Subcutaneous abdominal adipose tissue (tissue), 5 donors: ENCODE results near the gene PPP6R3.
"Not testable (repeated sequence)": the region's sequence is repeated elsewhere in the genome, so short reads cannot be mapped to it uniquely, and the experiment has no call there.

Source experiments
- H3K27ac ChIP-seq: one replicate; pipeline ENCODE4 v1.7.0; 2013; ENCODE audit warnings: low read depth, mild to moderate bottlenecking, inconsistent platforms, low read length, moderate library complexity
- H3K27me3 ChIP-seq, 5 donors: one replicate each; pipeline ENCODE4 v1.7.0; 2013; ENCODE audit warnings: low read length in 5 of 5, inconsistent platforms in 1 of 5; ENCODE audit not compliant: control insufficient read depth in 5 of 5, insufficient read depth in 4 of 5
- H3K36me3 ChIP-seq, 5 donors: one replicate each; pipeline ENCODE4 v1.7.0; 2013; ENCODE audit warnings: low read length in 5 of 5; ENCODE audit not compliant: control insufficient read depth in 5 of 5, insufficient read depth in 5 of 5
- H3K4me1 ChIP-seq, 5 donors: one replicate each; pipeline ENCODE4 v1.7.0; 2013; ENCODE audit warnings: low read length in 5 of 5, mild to moderate bottlenecking in 3 of 5, moderate library complexity in 1 of 5; ENCODE audit not compliant: control insufficient read depth in 5 of 5, insufficient read depth in 5 of 5
- H3K4me3 ChIP-seq, 5 donors: one replicate each; pipeline ENCODE4 v1.7.0; 2013; ENCODE audit warnings: low read length in 5 of 5, low read depth in 1 of 5
- H3K9ac ChIP-seq, 5 donors: one replicate each; pipeline ENCODE4 v1.7.0; 2013; ENCODE audit warnings: low read length in 5 of 5, mild to moderate bottlenecking in 4 of 5, moderate library complexity in 3 of 5
- H3K9me3 ChIP-seq, 5 donors: one replicate each; pipeline ENCODE4 v1.7.0; 2013; ENCODE audit warnings: low read length in 5 of 5; ENCODE audit not compliant: control insufficient read depth in 5 of 5
- donor health status: healthy.
- donor health status: healthy.
- donor health status: healthy.
- donor health status: healthy.
- donor health status: healthy.

Gene PPP6R3

DNA sequence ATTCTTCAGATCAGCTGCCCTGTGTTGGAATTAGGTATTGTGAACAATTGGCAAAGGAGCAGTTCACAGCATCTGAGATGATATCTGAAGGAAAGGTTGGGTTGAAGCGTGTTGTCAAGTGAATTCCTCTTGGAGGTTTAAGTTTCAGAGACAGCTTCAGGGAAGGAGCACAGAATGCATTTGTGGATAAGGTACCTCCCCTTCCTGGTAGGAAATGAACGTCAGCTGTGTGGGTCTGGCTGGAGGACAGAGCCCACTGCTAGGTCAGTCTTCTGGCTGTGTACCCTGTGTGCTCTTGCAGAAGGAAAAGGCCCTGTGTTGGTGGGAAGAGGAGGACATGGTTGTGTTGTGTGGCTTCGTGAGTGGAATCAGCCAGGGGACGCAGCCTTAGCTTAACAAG is 135.7 kb downstream of the PPP6R3 start:
- Histone ChIP-seq H3K9me3 (no peaks in the 10 kb centered on the region), H3K9ac (no peak overlapping the region), H3K4me3 (no peak overlapping the region), H3K27me3 (no peaks in the 10 kb centered on the region), H3K27ac (no peak overlapping the region), H3K4me1 (no peaks in the 10 kb centered on the region), H3K36me3 (peaks cover 37 to 85% (median 80%) of the 10 kb centered on the region in 5 donors)

DNA sequence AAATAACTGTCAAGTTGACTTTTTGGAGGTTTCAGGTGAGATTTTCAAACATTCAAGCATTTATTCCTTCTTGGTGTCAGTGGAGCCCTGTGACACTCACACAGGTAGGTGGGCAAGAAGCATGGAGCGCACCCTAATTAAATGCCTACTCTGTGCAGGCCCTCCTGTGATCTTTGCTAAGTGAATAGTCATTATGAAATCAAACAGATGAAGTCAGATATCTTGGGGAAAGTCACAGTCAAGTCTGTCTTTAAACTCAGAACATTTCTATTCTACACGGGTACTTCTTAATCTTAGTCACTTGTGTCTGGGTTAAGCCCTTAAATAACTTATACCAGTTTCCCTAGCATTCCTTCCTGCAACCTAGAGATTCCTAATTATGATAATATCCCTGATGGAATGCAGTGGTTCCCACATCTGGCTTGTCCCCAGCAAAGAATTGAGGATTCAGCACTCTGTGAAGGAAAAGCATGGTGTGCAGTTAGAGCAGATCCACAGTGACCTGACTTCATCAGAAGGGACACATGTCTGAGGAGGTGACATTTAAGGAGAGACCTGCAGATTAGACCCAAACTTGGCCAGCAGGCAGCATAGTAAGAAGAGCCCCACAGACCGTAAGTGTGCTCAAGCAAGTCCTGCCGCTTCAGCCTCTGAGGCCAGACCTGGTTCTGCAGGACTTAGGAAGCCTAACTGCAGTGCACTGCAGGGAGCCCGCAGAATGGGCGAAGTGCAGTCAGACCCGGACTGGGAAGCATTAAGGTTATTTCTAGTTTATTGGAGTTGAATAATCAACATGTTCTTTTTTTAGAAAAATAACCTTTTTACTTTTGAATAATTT is 138.5 kb downstream of the PPP6R3 start:
- Histone ChIP-seq H3K9ac (no peak overlapping the region), H3K36me3 (peaks cover 36 to 85% (median 85%) of the 10 kb centered on the region in 5 donors)

DNA sequence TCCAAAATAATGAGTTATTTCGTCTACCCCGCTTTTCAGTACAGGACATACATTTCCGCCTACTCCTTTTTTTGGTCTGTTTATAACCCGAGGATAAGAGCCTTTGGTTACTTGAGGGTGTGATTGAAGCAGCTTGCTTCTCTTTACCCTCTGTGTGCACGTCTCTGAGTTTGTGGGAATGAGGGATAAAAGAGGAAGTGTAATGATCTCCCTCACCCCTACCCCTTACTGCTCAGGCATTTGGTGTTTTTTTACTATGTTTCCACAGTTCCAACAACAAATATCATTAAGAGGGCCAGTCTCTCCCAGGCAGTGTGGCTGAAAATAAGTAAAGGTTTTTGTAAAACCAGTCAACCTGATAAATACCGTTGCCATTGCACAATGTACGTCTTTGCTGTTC is 140.6 kb downstream of the PPP6R3 start:
- no peaks in the 10 kb centered on the region for H3K4me1 ChIP-seq
- H3K4me3 ChIP-seq = no peak overlapping the region
- peaks cover 42 to 98% (median 93%) of the 10 kb centered on the region in 5 donors for H3K36me3 ChIP-seq
- H3K9ac ChIP-seq = no peak overlapping the region
- H3K27me3 ChIP-seq = no peaks in the 10 kb centered on the region
- H3K9me3 ChIP-seq = no peaks in the 10 kb centered on the region
- no peak overlapping the region for H3K27ac ChIP-seq

More for the DNA sequence above, 138.5 kb downstream of the PPP6R3 start:
- Histone ChIP-seq H3K4me1 (no peaks in the 10 kb centered on the region), H3K27me3 (no peaks in the 10 kb centered on the region), H3K4me3 (no peak overlapping the region), H3K27ac (no peak overlapping the region), H3K9me3 (no peaks in the 10 kb centered on the region)

DNA sequence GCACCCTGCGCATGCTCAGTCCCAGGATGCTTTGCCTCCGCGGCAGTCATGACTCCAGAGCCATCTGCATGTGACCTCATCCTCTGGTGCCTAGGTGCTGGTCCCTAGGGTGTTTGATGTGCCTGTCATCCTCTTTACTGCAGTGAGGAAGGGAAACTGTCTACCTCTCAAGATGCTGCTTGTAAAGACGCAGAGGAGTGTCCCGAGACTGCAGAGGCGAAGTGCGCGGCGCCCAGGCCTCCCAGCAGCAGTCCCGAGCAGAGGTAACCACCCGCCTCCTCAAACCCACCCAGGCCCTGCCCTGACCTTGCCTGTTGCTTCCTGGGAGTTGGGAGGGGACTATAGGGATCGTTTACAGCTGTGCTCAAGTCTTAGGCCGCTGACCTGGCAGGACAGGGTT is 149.2 kb downstream of the PPP6R3 start:
- H3K36me3 ChIP-seq = peaks cover 38 to 92% (median 86%) of the 10 kb centered on the region in 5 donors
- no peaks in the 10 kb centered on the region for H3K27me3 ChIP-seq
- no peak overlapping the region for H3K4me3 ChIP-seq
- no peaks in the 10 kb centered on the region for H3K4me1 ChIP-seq
- no peaks in the 10 kb centered on the region for H3K9me3 ChIP-seq
- no peak overlapping the region for H3K27ac ChIP-seq
- no peak overlapping the region for H3K9ac ChIP-seq

DNA sequence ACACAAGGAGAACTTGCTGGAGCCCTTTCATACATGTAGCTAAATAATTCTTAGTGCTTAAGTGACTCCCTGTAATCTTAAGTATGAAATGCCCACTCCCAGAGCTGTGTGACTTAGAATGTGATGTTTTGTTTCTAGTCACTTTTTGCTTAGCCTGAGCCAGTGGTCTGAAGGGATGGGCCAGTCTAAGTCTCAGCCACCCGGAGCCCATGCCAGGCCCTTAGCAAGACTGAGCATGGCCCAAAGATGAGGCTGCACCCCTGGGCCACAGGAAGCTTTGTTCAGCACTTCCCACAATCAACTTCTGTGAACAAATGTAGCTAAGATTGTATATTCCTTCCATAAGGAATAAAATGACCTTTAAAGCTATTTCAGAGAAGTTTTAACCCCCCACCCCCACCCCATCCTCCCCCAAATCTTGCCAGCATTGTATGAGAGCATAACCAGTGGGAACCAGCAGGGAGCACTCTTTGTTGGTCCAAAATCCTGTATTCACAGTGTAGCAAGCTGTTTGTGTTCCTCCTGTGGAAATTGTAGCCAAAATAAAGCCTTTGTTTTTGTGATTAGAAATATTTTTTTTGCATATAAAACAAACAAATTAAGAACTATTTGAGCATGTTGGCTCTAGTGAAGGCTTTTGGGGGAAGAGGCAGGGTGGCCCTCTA is 150.0 kb downstream of the PPP6R3 start:
- Histone ChIP-seq H3K36me3 (peaks cover 34 to 92% (median 86%) of the 10 kb centered on the region in 5 donors), H3K4me1 (no peaks in the 10 kb centered on the region), H3K9ac (no peak overlapping the region), H3K9me3 (no peaks in the 10 kb centered on the region), H3K27me3 (no peaks in the 10 kb centered on the region), H3K4me3 (no peak overlapping the region), H3K27ac (no peak overlapping the region)

DNA sequence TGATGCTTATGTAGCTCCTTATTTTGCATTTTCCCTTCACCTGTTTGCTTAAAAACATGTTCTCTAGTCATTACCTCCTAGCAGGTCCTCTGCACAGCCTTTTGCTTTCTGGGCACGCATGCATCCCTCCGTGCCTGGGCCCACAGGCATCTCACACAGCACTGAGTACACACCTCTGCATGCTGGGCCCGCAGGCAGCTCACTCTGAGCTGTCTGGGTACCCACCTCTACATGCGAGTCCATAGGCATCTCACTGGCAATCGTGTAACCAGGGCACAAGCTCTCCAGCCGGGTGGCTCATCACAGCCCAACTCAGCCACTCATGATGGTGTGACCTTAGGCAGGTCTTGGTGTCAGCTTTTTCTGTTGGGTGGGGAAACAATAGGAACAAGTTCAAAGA is 155.1 kb downstream of the PPP6R3 start:
- H3K4me1 ChIP-seq = no peaks in the 10 kb centered on the region
- no peak overlapping the region for H3K27ac ChIP-seq
- no peak overlapping the region for H3K4me3 ChIP-seq
- peaks cover 12 to 55% (median 47%) of the 10 kb centered on the region in 5 donors for H3K36me3 ChIP-seq
- H3K9me3 ChIP-seq = peaks cover 0 to 3% (median 0%) of the 10 kb centered on the region in 5 donors
- no peaks in the 10 kb centered on the region for H3K27me3 ChIP-seq
- no peak overlapping the region for H3K9ac ChIP-seq

DNA sequence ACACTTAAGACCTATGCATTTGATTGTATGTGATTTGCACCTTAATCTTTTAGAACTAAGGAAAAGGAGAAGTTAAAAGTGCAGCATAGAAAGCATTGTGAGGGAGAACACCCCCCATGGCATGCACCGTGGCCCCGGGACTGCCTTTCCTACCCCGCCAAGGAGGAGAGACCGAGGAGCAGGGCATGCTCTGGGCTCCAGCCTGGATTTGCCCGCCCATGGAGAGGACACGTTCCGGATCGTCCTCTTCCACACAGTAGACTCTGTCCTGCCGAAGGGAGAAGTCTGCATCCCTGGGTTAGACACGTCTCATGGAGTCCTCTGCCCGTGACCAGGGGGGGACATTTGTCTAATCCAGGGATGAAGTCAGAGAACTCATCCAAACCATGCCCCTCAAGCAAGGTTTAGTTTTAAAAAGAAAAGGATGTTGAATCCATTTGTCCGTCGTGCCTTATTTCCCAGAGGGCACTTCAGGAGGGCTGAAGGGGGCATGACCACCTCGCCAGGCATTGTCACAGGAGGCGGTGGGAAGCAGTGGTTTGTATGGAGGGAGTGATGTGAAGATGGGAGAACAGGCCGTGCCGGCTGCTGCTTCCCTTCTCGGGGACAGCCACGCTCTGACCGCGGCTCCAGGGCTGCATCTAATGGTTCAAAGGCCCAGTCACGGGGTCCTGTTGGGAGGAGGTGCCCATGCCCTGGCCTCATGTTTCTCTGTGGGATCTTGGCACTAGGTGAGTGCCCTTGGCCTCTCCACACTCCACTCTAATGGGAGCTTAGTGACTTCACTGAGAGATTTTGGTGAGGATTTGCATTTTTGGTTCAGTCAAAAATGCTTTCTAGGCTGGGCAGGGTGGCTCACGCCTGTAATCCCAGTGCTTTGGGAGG is 157.6 kb downstream of the PPP6R3 start:
- Histone ChIP-seq H3K27me3 (no peaks in the 10 kb centered on the region), H3K4me3 (no peak overlapping the region), H3K9me3 (peaks cover 0 to 3% (median 0%) of the 10 kb centered on the region in 5 donors), H3K4me1 (no peaks in the 10 kb centered on the region), H3K36me3 (peaks cover 4 to 32% (median 23%) of the 10 kb centered on the region in 5 donors), H3K27ac (no peak overlapping the region), H3K9ac (no peak overlapping the region)

DNA sequence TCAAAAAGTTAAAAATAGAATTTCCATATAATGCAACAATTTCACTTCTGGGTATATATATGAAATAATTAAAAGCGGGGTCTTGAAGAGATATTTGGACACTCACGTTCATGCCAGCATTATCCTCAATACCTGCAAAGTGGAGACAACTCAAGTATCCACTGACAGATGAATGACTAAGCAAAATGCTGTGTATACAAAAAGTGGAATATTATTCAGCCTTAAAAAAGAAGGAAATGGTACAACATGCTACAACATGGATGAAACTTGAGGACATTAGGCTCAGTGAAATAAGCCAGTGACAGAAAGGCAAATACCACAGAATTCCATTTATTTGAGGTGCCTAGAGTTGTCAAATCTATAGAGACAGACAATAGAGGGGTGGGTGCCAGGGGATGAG is 161.3 kb downstream of the PPP6R3 start:
- H3K4me1 ChIP-seq = no peaks in the 10 kb centered on the region
- no peak overlapping the region for H3K27ac ChIP-seq
- no peak overlapping the region for H3K9ac ChIP-seq
- H3K4me3 ChIP-seq = no peak overlapping the region
- H3K36me3 ChIP-seq = no peaks in the 10 kb centered on the region
- H3K27me3 ChIP-seq = no peaks in the 10 kb centered on the region
- no peaks in the 10 kb centered on the region for H3K9me3 ChIP-seq

DNA sequence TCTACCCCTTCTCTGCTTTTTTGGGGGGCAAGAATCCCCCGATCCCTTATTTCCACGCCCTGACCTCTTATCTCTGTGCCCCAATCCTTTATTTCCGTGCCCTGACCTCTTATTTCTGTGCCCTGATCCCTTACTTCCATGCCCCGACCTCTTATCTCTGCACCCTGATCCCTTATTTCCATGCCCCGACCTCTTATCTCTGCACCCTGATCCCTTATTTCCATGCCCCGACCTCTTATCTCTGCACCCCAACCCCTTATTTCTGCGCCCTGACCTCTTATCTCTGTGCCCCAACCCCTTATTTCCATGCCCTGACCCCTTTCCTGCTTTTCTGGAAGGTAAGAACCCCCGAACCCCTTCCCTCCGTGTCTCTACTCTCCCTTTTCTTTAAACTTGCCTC is 163.2 kb downstream of the PPP6R3 start:
- H3K36me3 ChIP-seq, H3K27me3 ChIP-seq, H3K4me1 ChIP-seq, H3K9ac ChIP-seq, H3K9me3 ChIP-seq, H3K27ac ChIP-seq, H3K4me3 ChIP-seq: not testable (repeated sequence)

DNA sequence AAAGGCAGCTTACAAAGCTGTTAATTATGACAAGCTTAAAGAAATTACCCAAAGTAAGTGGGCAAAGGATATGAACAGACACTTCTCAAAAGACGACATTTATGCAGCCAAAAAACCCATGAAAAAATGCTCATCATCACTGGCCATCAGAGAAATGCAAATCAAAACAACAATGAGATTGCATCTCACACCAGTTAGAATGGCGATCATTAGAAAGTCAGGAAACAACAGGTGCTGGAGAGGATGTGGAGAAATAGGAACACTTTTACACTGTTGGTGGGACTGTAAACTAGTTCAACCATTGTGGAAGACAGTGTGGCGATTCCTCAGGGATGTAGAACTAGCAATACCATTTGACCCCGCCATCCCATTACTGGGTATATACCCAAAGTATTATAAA is 164.5 kb downstream of the PPP6R3 start:
- H3K4me1 ChIP-seq, H3K36me3 ChIP-seq, H3K9ac ChIP-seq, H3K9me3 ChIP-seq, H3K27ac ChIP-seq, H3K4me3 ChIP-seq, H3K27me3 ChIP-seq: not testable (repeated sequence)
